HG02642 (cell line): Measurements from ENCODE around the gene TCF4.

Source experiments
- ATAC-seq: cut with Tn5 transposase; IDR thresholded peaks from one replicate; pipeline ENCODE4 v1.9.1; 2021; ENCODE audit warnings: mild to moderate bottlenecking; ENCODE audit not compliant: unreplicated experiment, poor library complexity

TCF4 gene

GRCh38 chr18:55338978-55339650 is 248.9 kb downstream of the TCF4 start:
- no peak for ATAC-seq

GRCh38 chr18:55337908-55338521 is 250.0 kb downstream of the TCF4 start:
- ATAC-seq = no peak

- no peak for ATAC-seq
Measured at GRCh38 chr18:55337138-55337537, 250.9 kb downstream of the TCF4 start.

GRCh38 chr18:55336438-55337100 is 251.4 kb downstream of the TCF4 start:
- no peak for ATAC-seq

- ATAC-seq = no peak
Measured at GRCh38 chr18:55334875-55335274, 253.1 kb downstream of the TCF4 start.

GRCh38 chr18:55331301-55331700 is 256.7 kb downstream of the TCF4 start:
- no peak for ATAC-seq

GRCh38 chr18:55328301-55328700 is 259.7 kb downstream of the TCF4 start:
- ATAC-seq = no peak

GRCh38 chr18:55327454-55327853 is 260.5 kb downstream of the TCF4 start:
- ATAC-seq = no peak

GRCh38 chr18:55326134-55326533 is 261.9 kb downstream of the TCF4 start:
- no peak for ATAC-seq

- ATAC-seq = no peak
Measured at GRCh38 chr18:55324166-55324565, 263.8 kb downstream of the TCF4 start.

- no peak for ATAC-seq
Measured at GRCh38 chr18:55323051-55323994, 264.7 kb downstream of the TCF4 start.

- peak; percentile 70 for ATAC-seq
Measured at GRCh38 chr18:55322178-55322735, 265.7 kb downstream of the TCF4 start.

- ATAC-seq = peak; percentile 71
Measured at GRCh38 chr18:55321265-55322177, 266.5 kb downstream of the TCF4 start.

- ATAC-seq = no peak
Measured at GRCh38 chr18:55320424-55321264, 267.3 kb downstream of the TCF4 start.

- ATAC-seq = no peak
Measured at GRCh38 chr18:55319459-55320193, 268.4 kb downstream of the TCF4 start.

- no peak for ATAC-seq
Measured at GRCh38 chr18:55318951-55319441, 269.0 kb downstream of the TCF4 start.

GRCh38 chr18:55317864-55318263 is 270.1 kb downstream of the TCF4 start:
- no peak for ATAC-seq

GRCh38 chr18:55317324-55317723 is 270.7 kb downstream of the TCF4 start:
- ATAC-seq = no peak
